DND-41 (cell line): ENCODE measurements around the gene SLC9A7.

Source experiments
- EZH2 ChIP-seq: IDR thresholded peaks from 3 replicates; pipeline ENCODE4 v1.6.1; 2012; ENCODE audit warnings: borderline replicate concordance, low read depth, mild to moderate bottlenecking, moderate library complexity, low read length, inconsistent platforms; ENCODE audit not compliant: severe bottlenecking
- TF ChIP-seq, protein P1 (sequence below): IDR thresholded peaks from 2 replicates; pipeline ENCODE4 v1.5.1; 2012; ENCODE audit warnings: borderline replicate concordance, low read length, moderate library complexity, mild to moderate bottlenecking; ENCODE audit not compliant: poor library complexity, severe bottlenecking; ENCODE audit errors: extremely low read depth

DNA sequence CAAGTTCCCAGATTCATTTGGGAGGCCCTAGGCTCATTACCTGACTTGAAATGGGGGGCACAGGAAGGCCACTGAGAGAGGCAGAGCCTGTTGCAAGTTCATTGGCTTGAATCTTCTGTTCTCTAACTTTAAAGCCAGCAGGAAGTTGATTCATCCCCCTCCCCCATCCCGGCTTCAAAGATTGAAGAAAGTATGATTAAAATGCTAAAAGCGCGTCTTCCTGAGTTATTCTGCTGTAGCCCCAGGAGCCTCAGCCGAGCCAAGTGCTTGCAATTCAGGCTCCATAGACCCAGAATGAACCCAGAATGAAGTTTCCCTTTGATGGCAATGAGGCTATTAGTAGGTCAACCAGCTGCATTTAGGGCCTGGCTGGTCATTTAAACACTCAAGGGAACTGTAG lies 170.7 kb downstream of the SLC9A7 start:
- TF ChIP-seq, protein P1, sequence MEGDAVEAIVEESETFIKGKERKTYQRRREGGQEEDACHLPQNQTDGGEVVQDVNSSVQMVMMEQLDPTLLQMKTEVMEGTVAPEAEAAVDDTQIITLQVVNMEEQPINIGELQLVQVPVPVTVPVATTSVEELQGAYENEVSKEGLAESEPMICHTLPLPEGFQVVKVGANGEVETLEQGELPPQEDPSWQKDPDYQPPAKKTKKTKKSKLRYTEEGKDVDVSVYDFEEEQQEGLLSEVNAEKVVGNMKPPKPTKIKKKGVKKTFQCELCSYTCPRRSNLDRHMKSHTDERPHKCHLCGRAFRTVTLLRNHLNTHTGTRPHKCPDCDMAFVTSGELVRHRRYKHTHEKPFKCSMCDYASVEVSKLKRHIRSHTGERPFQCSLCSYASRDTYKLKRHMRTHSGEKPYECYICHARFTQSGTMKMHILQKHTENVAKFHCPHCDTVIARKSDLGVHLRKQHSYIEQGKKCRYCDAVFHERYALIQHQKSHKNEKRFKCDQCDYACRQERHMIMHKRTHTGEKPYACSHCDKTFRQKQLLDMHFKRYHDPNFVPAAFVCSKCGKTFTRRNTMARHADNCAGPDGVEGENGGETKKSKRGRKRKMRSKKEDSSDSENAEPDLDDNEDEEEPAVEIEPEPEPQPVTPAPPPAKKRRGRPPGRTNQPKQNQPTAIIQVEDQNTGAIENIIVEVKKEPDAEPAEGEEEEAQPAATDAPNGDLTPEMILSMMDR: no peak
- TF ChIP-seq EZH2: no peak
